Measurements from ENCODE around the gene ERV3-1. TPM values are rescaled to one million over a fixed set of nuclear protein-coding genes. Genes with fewer than 3 reads are reported as not detected.

Gene ERV3-1
- total RNA-seq, 1 donor, result 24.2 TPM

DNA sequence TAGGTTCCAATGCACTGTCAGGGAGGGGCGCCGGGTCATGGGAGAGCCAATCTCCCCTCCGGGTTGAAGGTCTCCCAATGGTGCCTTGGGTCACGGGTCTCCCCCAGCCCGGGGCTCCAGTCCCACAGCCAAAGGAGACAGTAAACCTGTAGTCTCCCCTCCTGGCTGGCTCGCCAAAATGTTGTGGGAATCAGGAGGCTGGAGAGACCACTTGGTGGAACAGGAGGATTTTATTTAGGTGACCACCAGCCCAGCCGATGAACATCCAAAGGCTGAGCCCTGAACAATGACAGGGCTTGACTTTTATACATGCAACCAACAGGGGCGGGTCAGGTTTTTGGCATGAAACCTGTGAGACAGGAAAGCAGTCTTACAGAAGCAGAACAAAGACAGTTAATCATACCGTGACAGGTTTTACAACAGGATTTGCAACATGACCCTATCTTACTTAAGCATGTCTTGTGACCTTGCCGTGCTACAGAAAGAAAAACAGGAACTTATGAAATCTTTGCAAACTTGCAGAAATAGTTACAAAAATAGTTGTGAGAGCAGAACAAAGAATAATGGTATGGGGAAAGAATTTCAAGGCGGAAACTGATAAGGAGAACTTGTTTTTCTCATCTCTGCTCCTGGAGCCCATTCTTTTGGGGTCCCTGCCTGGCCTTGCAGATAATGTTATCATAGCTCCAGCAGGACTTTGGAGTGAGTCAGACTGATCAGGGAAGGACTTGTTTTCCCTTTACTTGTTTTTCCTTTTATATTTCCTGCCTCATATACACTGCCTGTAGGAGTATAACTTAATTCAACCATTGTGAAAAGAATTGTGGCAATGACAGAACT is 7.1 kb downstream of the ERV3-1 start:
- TF ChIP-seq, protein P1, sequence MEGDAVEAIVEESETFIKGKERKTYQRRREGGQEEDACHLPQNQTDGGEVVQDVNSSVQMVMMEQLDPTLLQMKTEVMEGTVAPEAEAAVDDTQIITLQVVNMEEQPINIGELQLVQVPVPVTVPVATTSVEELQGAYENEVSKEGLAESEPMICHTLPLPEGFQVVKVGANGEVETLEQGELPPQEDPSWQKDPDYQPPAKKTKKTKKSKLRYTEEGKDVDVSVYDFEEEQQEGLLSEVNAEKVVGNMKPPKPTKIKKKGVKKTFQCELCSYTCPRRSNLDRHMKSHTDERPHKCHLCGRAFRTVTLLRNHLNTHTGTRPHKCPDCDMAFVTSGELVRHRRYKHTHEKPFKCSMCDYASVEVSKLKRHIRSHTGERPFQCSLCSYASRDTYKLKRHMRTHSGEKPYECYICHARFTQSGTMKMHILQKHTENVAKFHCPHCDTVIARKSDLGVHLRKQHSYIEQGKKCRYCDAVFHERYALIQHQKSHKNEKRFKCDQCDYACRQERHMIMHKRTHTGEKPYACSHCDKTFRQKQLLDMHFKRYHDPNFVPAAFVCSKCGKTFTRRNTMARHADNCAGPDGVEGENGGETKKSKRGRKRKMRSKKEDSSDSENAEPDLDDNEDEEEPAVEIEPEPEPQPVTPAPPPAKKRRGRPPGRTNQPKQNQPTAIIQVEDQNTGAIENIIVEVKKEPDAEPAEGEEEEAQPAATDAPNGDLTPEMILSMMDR (IDR thresholded peaks at IDR 0.05; ENCODE audit: extremely low read depth, low read depth, low read length), result no peak
- no peaks in the 10 kb centered on the region for H3K4me1 ChIP-seq (ENCODE audit: insufficient read depth, low read length)
- H4K20me1 ChIP-seq (ENCODE audit: insufficient read depth, low read length), result no peaks in the 10 kb centered on the region
- no peak overlapping the region for H3K27ac ChIP-seq (ENCODE audit: low read depth, low read length)
- no peak overlapping the region for H2AFZ ChIP-seq (ENCODE audit: low read length)
- H3K4me2 ChIP-seq (ENCODE audit: insufficient read depth, low read length), result no peak overlapping the region
- H3K36me3 ChIP-seq (ENCODE audit: insufficient read depth, low read length), result peaks cover 5% of the 10 kb centered on the region
- H3K79me2 ChIP-seq (ENCODE audit: insufficient read depth, low read length), result peaks cover 46% of the 10 kb centered on the region
- H3K27me3 ChIP-seq (ENCODE audit: insufficient read depth, low read length), result no peaks in the 10 kb centered on the region
- no peak overlapping the region for H3K4me3 ChIP-seq (ENCODE audit: insufficient read depth, low read length)
- DNase-seq (ENCODE audit: insufficient read length, low spot score, missing footprints), result no peak
- no peaks in the 10 kb centered on the region for H3K9me3 ChIP-seq (ENCODE audit: low read depth, low read length)

DNA sequence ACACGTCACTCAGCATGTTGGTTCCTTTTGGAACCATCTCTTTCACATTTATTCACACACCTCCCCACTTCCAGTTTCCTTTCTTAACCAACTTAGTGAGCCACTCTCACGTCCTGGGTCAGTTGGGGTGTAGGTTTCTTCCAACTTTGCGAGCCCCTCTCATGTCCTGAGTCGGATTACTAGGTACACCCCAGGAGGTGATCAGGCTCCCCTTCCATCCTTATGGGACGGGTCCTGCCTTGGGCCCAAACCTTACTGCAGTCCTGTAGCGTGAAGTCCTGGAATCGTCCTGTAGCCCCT is 7.7 kb downstream of the ERV3-1 start:
- H3K4me2 ChIP-seq (ENCODE audit: insufficient read depth, low read length), result no peak overlapping the region
- H3K27me3 ChIP-seq (ENCODE audit: insufficient read depth, low read length), result no peaks in the 10 kb centered on the region
- no peak overlapping the region for H2AFZ ChIP-seq (ENCODE audit: low read length)
- no peaks in the 10 kb centered on the region for H3K4me1 ChIP-seq (ENCODE audit: insufficient read depth, low read length)
- no peak for DNase-seq (ENCODE audit: insufficient read length, low spot score, missing footprints)
- no peak overlapping the region for H3K27ac ChIP-seq (ENCODE audit: low read depth, low read length)
- H3K36me3 ChIP-seq (ENCODE audit: insufficient read depth, low read length), result peaks cover 5% of the 10 kb centered on the region
- TF ChIP-seq, protein P1 (IDR thresholded peaks at IDR 0.05; ENCODE audit: extremely low read depth, low read depth, low read length), result no peak
- H3K79me2 ChIP-seq (ENCODE audit: insufficient read depth, low read length), result peaks cover 41% of the 10 kb centered on the region
- no peaks in the 10 kb centered on the region for H4K20me1 ChIP-seq (ENCODE audit: insufficient read depth, low read length)
- no peak overlapping the region for H3K4me3 ChIP-seq (ENCODE audit: insufficient read depth, low read length)
- no peaks in the 10 kb centered on the region for H3K9me3 ChIP-seq (ENCODE audit: low read depth, low read length)

DNA sequence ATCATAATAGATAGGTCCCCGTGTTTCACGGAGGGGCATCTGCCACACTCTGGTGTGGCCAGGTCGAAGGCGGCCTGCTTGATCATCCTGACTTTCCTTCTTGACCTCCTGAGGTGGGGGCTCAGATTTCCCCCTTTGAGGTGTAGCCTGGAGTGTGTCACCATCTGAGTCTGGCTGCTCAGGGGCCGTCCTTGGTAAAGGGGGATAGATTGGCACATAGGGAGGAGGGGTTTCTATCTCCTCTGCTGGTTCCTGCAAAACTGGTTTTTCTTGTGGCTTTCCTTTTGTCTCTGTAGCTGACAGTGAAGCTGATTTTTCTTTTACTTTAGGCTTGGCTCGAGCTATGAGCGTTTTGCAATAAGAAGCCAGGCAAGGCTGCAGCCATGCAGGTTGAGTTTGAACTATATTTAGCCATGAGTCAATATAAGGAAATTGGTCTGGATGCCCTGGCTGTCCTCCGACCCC is 8.5 kb downstream of the ERV3-1 start:
- no peaks in the 10 kb centered on the region for H4K20me1 ChIP-seq (ENCODE audit: insufficient read depth, low read length)
- DNase-seq (ENCODE audit: insufficient read length, low spot score, missing footprints), result no peak
- no peaks in the 10 kb centered on the region for H3K27me3 ChIP-seq (ENCODE audit: insufficient read depth, low read length)
- H3K79me2 ChIP-seq (ENCODE audit: insufficient read depth, low read length), result peaks cover 32% of the 10 kb centered on the region
- H2AFZ ChIP-seq (ENCODE audit: low read length), result no peak overlapping the region
- H3K27ac ChIP-seq (ENCODE audit: low read depth, low read length), result no peak overlapping the region
- H3K4me2 ChIP-seq (ENCODE audit: insufficient read depth, low read length), result no peak overlapping the region
- no peaks in the 10 kb centered on the region for H3K4me1 ChIP-seq (ENCODE audit: insufficient read depth, low read length)
- H3K36me3 ChIP-seq (ENCODE audit: insufficient read depth, low read length), result peaks cover 5% of the 10 kb centered on the region
- no peak overlapping the region for H3K4me3 ChIP-seq (ENCODE audit: insufficient read depth, low read length)
- TF ChIP-seq, protein P1 (IDR thresholded peaks at IDR 0.05; ENCODE audit: extremely low read depth, low read depth, low read length), result no peak
- H3K9me3 ChIP-seq (ENCODE audit: low read depth, low read length), result peaks cover 1% of the 10 kb centered on the region

DNA sequence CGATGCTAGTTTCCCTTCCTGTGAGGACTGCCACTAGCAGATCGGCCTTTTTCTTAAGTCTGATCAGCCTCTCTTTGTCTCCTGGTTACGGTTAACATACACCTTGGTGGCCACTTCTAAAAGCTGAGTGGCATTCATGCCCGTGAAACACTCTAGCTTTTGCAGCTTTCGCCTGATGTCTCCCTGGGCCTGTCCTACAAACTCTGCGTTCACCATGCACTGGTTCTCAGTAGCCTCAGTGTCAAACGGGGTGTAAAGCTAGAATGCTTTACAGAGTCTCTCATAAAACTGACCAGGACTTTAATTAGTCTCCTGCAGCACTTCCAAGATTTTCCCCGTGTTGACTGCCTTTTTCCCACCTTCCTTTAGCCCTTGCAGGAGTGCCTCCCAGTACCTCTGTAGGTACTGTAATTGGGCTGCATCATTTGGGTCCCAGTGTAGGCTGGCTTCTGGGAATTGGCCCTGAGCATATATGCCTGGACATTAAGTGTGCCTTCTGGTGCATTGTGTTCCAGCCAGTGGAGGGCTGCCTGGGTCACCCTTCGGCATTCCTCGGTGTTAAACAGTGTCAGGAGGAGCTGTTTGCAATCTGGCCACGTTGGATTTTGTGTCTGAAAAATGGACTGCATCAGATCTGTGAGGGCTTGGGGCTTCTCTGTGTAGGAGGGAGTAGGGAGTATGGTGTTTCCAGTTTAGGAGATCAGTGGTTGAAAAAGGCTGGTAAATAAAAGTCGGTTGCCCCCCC is 9.2 kb downstream of the ERV3-1 start:
- TF ChIP-seq, protein P1 (IDR thresholded peaks at IDR 0.05; ENCODE audit: extremely low read depth, low read depth, low read length), result no peak
- H2AFZ ChIP-seq (ENCODE audit: low read length), result no peak overlapping the region
- H3K4me2 ChIP-seq (ENCODE audit: insufficient read depth, low read length), result no peak overlapping the region
- H3K4me1 ChIP-seq (ENCODE audit: insufficient read depth, low read length), result no peaks in the 10 kb centered on the region
- peaks cover 3% of the 10 kb centered on the region for H3K9me3 ChIP-seq (ENCODE audit: low read depth, low read length)
- no peaks in the 10 kb centered on the region for H3K27me3 ChIP-seq (ENCODE audit: insufficient read depth, low read length)
- no peak overlapping the region for H3K27ac ChIP-seq (ENCODE audit: low read depth, low read length)
- H4K20me1 ChIP-seq (ENCODE audit: insufficient read depth, low read length), result no peaks in the 10 kb centered on the region
- peaks cover 5% of the 10 kb centered on the region for H3K36me3 ChIP-seq (ENCODE audit: insufficient read depth, low read length)
- H3K79me2 ChIP-seq (ENCODE audit: insufficient read depth, low read length), result peaks cover 28% of the 10 kb centered on the region
- H3K4me3 ChIP-seq (ENCODE audit: insufficient read depth, low read length), result no peak overlapping the region
- DNase-seq (ENCODE audit: insufficient read length, low spot score, missing footprints), result no peak

Measured in osteoblast (primary cell).